Muscle of leg (tissue), 11 donors: Measurements from ENCODE around the gene SUGCT. TPM values are rescaled to one million over a fixed set of nuclear protein-coding genes. Genes with fewer than 3 reads are reported as not detected.
A peak's percentile ranks its signal among the peaks of the same experiment; 100 is the strongest.

Source experiments
- DNase-seq: peaks from one replicate; pipeline ENCODE4 v3.0.0; 2013
- H3K27ac ChIP-seq: one replicate; pipeline ENCODE4 v1.5.1; 2013; ENCODE audit warnings: mild to moderate bottlenecking, low read length, control low read depth
- H3K27me3 ChIP-seq: one replicate; pipeline ENCODE4 v1.6.1; 2013; ENCODE audit warnings: low read length; ENCODE audit not compliant: control insufficient read depth, insufficient read depth
- H3K36me3 ChIP-seq: one replicate; pipeline ENCODE4 v1.6.1; 2013; ENCODE audit warnings: low read length; ENCODE audit not compliant: control insufficient read depth, insufficient read depth
- H3K4me1 ChIP-seq: one replicate; pipeline ENCODE4 v1.6.1; 2013; ENCODE audit warnings: low read length; ENCODE audit not compliant: control insufficient read depth, insufficient read depth
- H3K4me3 ChIP-seq: one replicate; pipeline ENCODE4 v1.5.1; 2013; ENCODE audit warnings: low read length, control low read depth
- H3K9me3 ChIP-seq: replicated peaks from 2 replicates; pipeline ENCODE4 v1.6.1; 2013; ENCODE audit warnings: low read depth, low read length; ENCODE audit not compliant: control insufficient read depth
- WGBS: methylation state at CpG from one replicate; pipeline ENCODE4 v1.1.5; 2013; ENCODE audit warnings: missing lambda C conversion rate; ENCODE audit not compliant: insufficient coverage; 5-methylcytosine and 5-hydroxymethylcytosine counted together
- polyA plus RNA-seq, 8 donors: library from polyadenylated mRNA; unstranded; fragments of 120-200 nt; gene quantifications; one replicate each; pipeline versions ENCODE4 v1.2.1 to v1.2.3, GENCODE V29; 2013; ENCODE audit warnings: inconsistent platforms in 1 of 8, low replicate concordance in 1 of 8; ENCODE audit not compliant: insufficient read length in 8 of 8, insufficient read depth in 1 of 8
- total RNA-seq: library from RNA; stranded (reverse); fragments of 120-200 nt; gene quantifications from one replicate; pipeline ENCODE4 v1.2.4, GENCODE V29; 2013

The SUGCT gene
- total and polyA plus RNA-seq, 9 donors: 1.7 to 6.1 (median 3.3) TPM

DNA sequence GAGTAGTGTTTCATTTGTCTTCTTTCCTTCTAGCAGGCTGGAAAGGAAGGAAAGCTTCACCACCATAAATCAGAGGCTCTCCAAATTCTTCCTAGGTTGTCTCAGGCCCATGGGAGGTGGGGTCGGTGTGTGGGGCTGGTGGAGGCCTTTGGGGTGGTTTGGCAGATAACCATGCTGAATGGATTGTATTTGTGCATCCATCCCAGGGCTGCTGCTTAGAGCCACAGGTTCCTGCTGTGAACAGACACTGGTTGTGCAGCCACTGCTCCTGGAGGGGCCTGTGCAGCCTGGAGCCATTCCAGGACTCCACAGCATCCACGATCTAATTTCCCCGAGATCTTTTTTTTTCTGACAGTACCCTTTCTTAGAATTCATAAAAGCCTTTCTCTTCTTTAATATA, 741.8 kb downstream of the SUGCT start:
- Histone ChIP-seq H3K36me3 (no peaks in the 10 kb centered on the region), H3K4me1 (no peaks in the 10 kb centered on the region), H3K27ac (no peak overlapping the region), H3K27me3 (no peaks in the 10 kb centered on the region), H3K9me3 (no peaks in the 10 kb centered on the region), H3K4me3 (no peak overlapping the region)
- no peak for DNase-seq
- 52% methylated on average over 3 of the region's 3 CpGs for WGBS

DNA sequence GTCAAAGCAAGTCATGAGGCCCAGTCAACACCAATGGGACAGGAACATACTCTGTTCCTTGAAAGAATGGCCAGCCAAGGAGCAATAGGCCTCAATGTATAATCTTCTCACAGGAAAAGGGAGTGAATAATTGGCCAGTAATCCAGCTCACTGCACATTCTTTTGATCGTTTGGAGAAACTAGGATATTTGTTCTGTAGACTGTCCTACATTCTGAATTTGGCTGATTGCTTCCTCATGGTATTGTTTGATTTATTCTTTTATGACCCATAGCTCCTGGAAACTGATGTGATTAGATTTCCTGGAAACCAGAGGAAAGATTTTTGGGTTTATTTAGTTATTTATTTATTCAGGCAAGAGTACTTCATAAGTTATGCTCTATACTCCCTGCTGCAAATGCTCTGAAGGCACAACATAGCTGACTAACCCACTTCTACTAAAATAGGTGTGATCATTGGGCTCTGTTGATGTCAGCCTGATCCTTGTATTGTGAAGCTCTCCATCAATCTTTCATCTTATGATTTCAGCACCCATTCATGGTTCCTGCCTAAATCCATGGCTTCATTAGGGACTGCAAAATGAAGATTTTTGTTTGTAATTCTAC, 745.2 kb downstream of the SUGCT start:
- Histone ChIP-seq H3K36me3 (no peaks in the 10 kb centered on the region), H3K4me3 (no peak overlapping the region), H3K27ac (no peak overlapping the region), H3K9me3 (no peaks in the 10 kb centered on the region), H3K4me1 (no peaks in the 10 kb centered on the region), H3K27me3 (no peaks in the 10 kb centered on the region)
- peak; percentile 29 for DNase-seq
- WGBS: no CpG with 5 or more reads among the region's 1 CpG

- Histone ChIP-seq H3K9me3 (no peaks in the 10 kb centered on the region), H3K27me3 (no peaks in the 10 kb centered on the region), H3K4me3 (no peak overlapping the region), H3K36me3 (no peaks in the 10 kb centered on the region), H3K4me1 (no peaks in the 10 kb centered on the region), H3K27ac (no peak overlapping the region)
- peak; percentile 49 for DNase-seq
- WGBS: 86% methylated on average over 1 of the region's 1 CpG
Observed at GRCh38 chr7:40880581-40880980, 745.8 kb downstream of the SUGCT start.

- Histone ChIP-seq H3K4me3 (no peak overlapping the region), H3K27ac (no peak overlapping the region), H3K9me3 (no peaks in the 10 kb centered on the region), H3K27me3 (no peaks in the 10 kb centered on the region), H3K36me3 (no peaks in the 10 kb centered on the region), H3K4me1 (no peaks in the 10 kb centered on the region)
- 73% methylated on average over 2 of the region's 2 CpGs for WGBS
- no peak for DNase-seq
Observed at GRCh38 chr7:40881405-40881926, 746.7 kb downstream of the SUGCT start.

DNA sequence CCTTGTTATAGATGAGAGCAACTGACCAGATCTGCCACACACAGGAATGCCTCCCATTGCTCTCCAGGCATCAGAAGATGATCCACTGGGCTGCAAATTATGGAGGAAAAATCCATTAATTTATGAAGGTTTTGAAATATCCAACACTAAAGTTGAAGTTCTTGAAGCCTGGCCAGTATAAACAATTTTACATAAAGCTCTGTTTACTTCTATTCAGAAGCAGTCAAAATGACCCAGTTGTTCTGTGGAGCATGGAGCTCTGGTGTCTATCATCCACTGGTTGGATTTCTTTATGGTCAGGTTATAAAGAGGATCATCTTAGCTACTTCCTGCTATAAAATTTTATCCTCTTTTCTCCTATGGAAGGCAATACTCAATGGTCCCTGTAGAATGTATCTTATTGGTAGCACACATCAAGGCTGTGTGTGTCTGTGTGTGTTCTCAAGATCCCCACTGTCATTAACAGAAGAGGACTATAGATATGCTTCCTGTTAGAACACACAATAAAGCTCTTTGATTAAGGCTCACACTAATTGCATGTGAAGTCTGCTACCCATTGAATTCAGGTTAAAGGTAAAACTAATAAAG, 747.4 kb downstream of the SUGCT start:
- H3K4me1 ChIP-seq: no peaks in the 10 kb centered on the region
- DNase-seq: no peak
- no peaks in the 10 kb centered on the region for H3K36me3 ChIP-seq
- H3K4me3 ChIP-seq: no peak overlapping the region
- no peaks in the 10 kb centered on the region for H3K9me3 ChIP-seq
- H3K27me3 ChIP-seq: no peaks in the 10 kb centered on the region
- no peak overlapping the region for H3K27ac ChIP-seq

- peak; percentile 76 for DNase-seq
- Histone ChIP-seq H3K27ac (no peak overlapping the region), H3K36me3 (no peaks in the 10 kb centered on the region), H3K9me3 (no peaks in the 10 kb centered on the region), H3K4me1 (no peaks in the 10 kb centered on the region), H3K27me3 (no peaks in the 10 kb centered on the region), H3K4me3 (no peak overlapping the region)
Observed at GRCh38 chr7:40883826-40884225, 749.0 kb downstream of the SUGCT start.

DNA sequence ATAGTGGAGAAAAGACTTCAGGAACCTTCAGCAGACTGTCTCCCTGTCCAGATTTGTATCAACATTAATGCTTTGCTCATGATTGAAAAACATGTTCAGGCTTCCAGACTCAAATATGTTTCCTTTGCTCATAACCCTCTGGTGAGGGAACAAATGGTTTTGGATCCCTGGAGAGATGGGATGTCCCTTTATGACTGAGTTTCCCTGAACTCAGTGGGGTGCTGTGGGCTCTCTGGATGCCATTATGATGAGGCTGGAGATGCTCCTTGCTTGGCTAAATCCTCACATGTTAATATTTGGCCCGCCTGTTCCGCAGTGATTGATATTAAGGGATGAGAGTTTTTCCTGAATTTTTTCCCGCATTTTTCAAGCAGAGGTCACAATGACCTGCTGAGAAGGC, 749.4 kb downstream of the SUGCT start:
- 88% methylated on average over 3 of the region's 3 CpGs for WGBS
- no peak overlapping the region for H3K4me3 ChIP-seq
- no peak for DNase-seq
- H3K27ac ChIP-seq: no peak overlapping the region
- no peaks in the 10 kb centered on the region for H3K4me1 ChIP-seq
- H3K27me3 ChIP-seq: no peaks in the 10 kb centered on the region
- H3K9me3 ChIP-seq: no peaks in the 10 kb centered on the region
- no peaks in the 10 kb centered on the region for H3K36me3 ChIP-seq

GRCh38 chr7:40885503-40885902, 750.7 kb downstream of the SUGCT start:
- no peak overlapping the region for H3K4me3 ChIP-seq
- WGBS: 14% methylated on average over 1 of the region's 2 CpGs
- no peaks in the 10 kb centered on the region for H3K36me3 ChIP-seq
- peak; percentile 41 for DNase-seq
- no peak overlapping the region for H3K27ac ChIP-seq
- H3K9me3 ChIP-seq: no peaks in the 10 kb centered on the region
- H3K4me1 ChIP-seq: no peaks in the 10 kb centered on the region
- H3K27me3 ChIP-seq: no peaks in the 10 kb centered on the region

DNA sequence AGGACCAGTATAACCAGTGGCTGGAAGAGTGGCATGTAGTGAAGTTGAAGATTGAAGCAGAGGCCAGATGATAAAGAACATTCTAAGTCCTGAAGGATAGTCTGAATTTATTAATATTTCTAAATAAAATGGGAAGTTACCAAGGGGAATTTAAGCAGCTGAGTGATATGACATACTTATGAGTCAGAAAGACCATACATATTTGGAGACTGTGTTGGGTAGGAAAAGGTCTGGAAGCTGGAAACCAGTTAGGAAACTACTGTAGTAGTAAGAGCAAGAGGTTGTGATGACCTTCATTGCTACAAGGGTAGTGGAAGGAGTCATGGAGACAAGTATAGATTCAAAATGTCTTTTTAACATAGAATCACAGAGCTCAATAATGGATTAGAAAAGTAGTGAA, 752.3 kb downstream of the SUGCT start:
- no peaks in the 10 kb centered on the region for H3K36me3 ChIP-seq
- no peaks in the 10 kb centered on the region for H3K27me3 ChIP-seq
- H3K9me3 ChIP-seq: peaks cover 7% of the 10 kb centered on the region
- DNase-seq: no peak
- H3K27ac ChIP-seq: no peak overlapping the region
- no peak overlapping the region for H3K4me3 ChIP-seq
- no peaks in the 10 kb centered on the region for H3K4me1 ChIP-seq

DNA sequence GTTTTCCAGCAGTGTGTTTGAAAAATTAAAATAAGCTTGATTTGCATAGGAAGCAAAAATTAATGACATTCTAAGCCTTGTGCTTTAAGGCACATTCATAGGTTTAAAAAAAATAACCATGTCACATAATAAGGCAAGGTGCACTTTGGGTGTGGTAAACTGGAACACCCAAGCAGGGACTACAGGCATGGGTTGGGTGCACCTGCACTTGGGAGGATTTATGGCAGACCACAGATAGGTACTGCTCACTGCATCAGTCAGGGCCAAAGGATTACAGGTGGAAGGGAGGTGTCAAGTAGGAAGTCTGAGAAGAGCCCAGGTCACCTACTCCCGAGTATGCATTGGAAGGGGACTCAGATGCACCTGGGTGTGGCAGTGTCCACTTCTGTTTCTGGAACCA, 753.7 kb downstream of the SUGCT start:
- WGBS: 60% methylated on average over 1 of the region's 1 CpG
- Histone ChIP-seq H3K36me3 (no peaks in the 10 kb centered on the region), H3K27me3 (no peaks in the 10 kb centered on the region), H3K9me3 (peaks cover 7% of the 10 kb centered on the region), H3K4me1 (no peaks in the 10 kb centered on the region), H3K4me3 (no peak overlapping the region), H3K27ac (no peak overlapping the region)
- DNase-seq: no peak

DNA sequence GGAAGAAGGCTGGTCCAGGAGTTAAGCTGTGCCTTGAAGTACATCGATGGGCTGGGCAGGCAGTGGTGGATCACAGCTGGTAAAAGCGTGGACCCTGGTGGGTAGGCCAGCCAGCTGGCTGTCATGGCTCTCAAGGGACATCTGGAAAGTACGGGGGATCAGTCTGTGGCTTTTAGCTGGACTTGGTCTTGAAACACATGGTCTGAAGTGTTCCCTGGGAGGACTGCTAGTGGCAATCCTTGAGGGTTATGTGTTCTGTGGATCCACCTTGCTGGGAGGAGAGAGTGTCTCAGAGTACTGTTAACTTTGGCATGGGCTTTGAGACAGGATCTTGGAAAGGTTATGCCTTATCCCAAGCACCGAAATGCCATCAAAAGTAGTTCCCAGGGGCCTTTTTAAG, 754.3 kb downstream of the SUGCT start:
- 52% methylated on average over 4 of the region's 4 CpGs for WGBS
- H3K9me3 ChIP-seq: peaks cover 7% of the 10 kb centered on the region
- H3K27me3 ChIP-seq: no peaks in the 10 kb centered on the region
- H3K4me3 ChIP-seq: no peak overlapping the region
- H3K36me3 ChIP-seq: no peaks in the 10 kb centered on the region
- DNase-seq: no peak
- H3K4me1 ChIP-seq: no peaks in the 10 kb centered on the region
- no peak overlapping the region for H3K27ac ChIP-seq
